ENCODE results near the gene ASCL5.

The ASCL5 gene

DNA sequence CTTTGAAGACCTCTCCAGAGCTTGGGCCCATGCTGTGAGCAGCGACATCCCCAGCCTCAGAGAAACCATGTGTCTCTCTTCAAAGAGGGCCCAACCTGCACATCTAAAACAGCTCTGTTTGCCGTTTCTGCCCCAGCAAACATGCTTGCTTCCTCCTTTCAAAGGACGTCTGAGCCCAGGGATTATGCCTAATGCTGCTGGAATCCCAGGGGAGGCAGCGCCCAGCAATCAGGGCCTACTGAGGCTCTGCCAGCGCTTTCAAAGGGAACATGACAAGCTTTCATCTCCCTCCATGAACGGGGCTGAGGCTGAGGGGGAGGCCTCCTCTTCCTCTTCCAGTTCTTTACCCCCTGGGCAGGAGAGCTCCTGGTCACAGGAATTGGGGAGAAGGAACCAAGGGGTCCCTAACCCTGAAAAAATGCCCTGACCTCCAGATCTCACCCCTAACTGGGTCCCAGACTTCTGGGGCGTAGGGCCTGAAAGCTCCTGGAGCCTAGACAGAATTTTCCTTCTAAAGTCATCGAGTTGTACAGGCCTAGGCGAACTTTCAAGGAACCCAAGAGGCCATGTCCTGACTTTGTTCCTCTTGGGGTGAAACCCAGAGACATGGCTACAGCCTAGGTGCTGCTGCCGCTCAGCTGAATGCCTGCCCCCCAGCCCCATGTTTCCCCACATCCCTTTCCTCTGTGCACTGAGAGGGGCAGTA, 13.4 kb upstream of the ASCL5 start:
- peaks cover 56 to 84% (median 78%) of the 10 kb centered on the region in 10 experiments for H3K4me1 ChIP-seq
- H3K36me3 ChIP-seq: peaks cover 34 to 51% (median 43%) of the 10 kb centered on the region in 11 experiments
- no peaks in the 10 kb centered on the region for H3K9me3 ChIP-seq (replicated peaks in 1 of 11)
- no peak for TF ChIP-seq Cebpa-rat (IDR thresholded peaks at IDR 0.05)
- H3K9ac ChIP-seq: peak overlapping the region in 9 of 11 experiments; percentile 9 to 75 (median 45); a peak in 15 of 22 replicates
- H3K27ac ChIP-seq: peak overlapping the region in 9 of 11 experiments; percentile 9 to 73 (median 39); a peak in 15 of 22 replicates
- no peaks in the 10 kb centered on the region for H3K27me3 ChIP-seq
- peak overlapping the region; percentile 67 to 96 (median 87) for H3K4me2 ChIP-seq
- peaks cover 0 to 97% (median 54%) of the 10 kb centered on the region in 11 experiments; a peak in 16 of 22 replicates for H4K20me1 ChIP-seq
- peak overlapping the region in 3 of 10 experiments; percentile 30 to 42 (median 31); a peak in 2 of 20 replicates for H3K4me3 ChIP-seq

GRCh38 chr1:201139756-201140155, 12.8 kb upstream of the ASCL5 start:
- peak overlapping the region; percentile 67 to 96 (median 87) for H3K4me2 ChIP-seq
- H3K27me3 ChIP-seq: no peaks in the 10 kb centered on the region
- TF ChIP-seq Cebpa-rat (IDR thresholded peaks at IDR 0.05): no peak
- peaks cover 0 to 97% (median 57%) of the 10 kb centered on the region in 11 experiments; a peak in 16 of 22 replicates for H4K20me1 ChIP-seq
- H3K27ac ChIP-seq: peak overlapping the region in 7 of 11 experiments; percentile 32 to 73 (median 66); a peak in 15 of 22 replicates
- H3K4me3 ChIP-seq: peak overlapping the region in 4 of 10 experiments; percentile 1 to 42 (median 30); a peak in 6 of 20 replicates
- H3K9me3 ChIP-seq (replicated peaks in 1 of 11): no peaks in the 10 kb centered on the region
- peak overlapping the region in 8 of 11 experiments; percentile 9 to 75 (median 52); a peak in 15 of 22 replicates for H3K9ac ChIP-seq
- H3K4me1 ChIP-seq: peaks cover 56 to 89% (median 83%) of the 10 kb centered on the region in 10 experiments
- peaks cover 28 to 51% (median 43%) of the 10 kb centered on the region in 11 experiments for H3K36me3 ChIP-seq

- Histone ChIP-seq H3K4me2 (peak overlapping the region; percentile 67 to 96 (median 87)), H3K27ac (peak overlapping the region in 5 of 11 experiments; percentile 32 to 73 (median 71); a peak in 10 of 22 replicates), H3K4me3 (peak overlapping the region in 3 of 10 experiments; percentile 30 to 42 (median 31); a peak in 5 of 20 replicates), H3K9ac (peak overlapping the region in 7 of 11 experiments; percentile 9 to 75 (median 58); a peak in 9 of 22 replicates), H3K36me3 (peaks cover 23 to 51% (median 43%) of the 10 kb centered on the region in 11 experiments), H3K9me3 (replicated peaks in 1 of 11) (no peaks in the 10 kb centered on the region), H4K20me1 (peaks cover 0 to 96% (median 57%) of the 10 kb centered on the region in 11 experiments; a peak in 16 of 22 replicates), H3K4me1 (peaks cover 56 to 93% (median 86%) of the 10 kb centered on the region in 10 experiments), H3K27me3 (no peaks in the 10 kb centered on the region)
- no peak for TF ChIP-seq Cebpa-rat (IDR thresholded peaks at IDR 0.05)
These were observed 12.3 kb upstream of the ASCL5 start for GRCh38 chr1:201139306-201139705.

- peak overlapping the region in 4 of 11 experiments; percentile 58 to 75 (median 66); a peak in 7 of 22 replicates for H3K9ac ChIP-seq
- peak overlapping the region in 2 of 10 experiments; percentile 3 to 25; a peak in 2 of 20 replicates for H3K4me3 ChIP-seq
- H3K4me2 ChIP-seq: peak overlapping the region; percentile 67 to 96 (median 87)
- no peaks in the 10 kb centered on the region for H3K27me3 ChIP-seq
- H3K9me3 ChIP-seq (replicated peaks in 1 of 11): no peaks in the 10 kb centered on the region
- peaks cover 0 to 86% (median 57%) of the 10 kb centered on the region in 11 experiments; a peak in 16 of 22 replicates for H4K20me1 ChIP-seq
- H3K4me1 ChIP-seq: peaks cover 56 to 98% (median 88%) of the 10 kb centered on the region in 10 experiments
- H3K27ac ChIP-seq: peak overlapping the region in 5 of 11 experiments; percentile 1 to 73 (median 71); a peak in 8 of 22 replicates
- no peak for TF ChIP-seq Cebpa-rat (IDR thresholded peaks at IDR 0.05)
- H3K36me3 ChIP-seq: peaks cover 18 to 51% (median 38%) of the 10 kb centered on the region in 11 experiments
These were observed 11.4 kb upstream of the ASCL5 start for GRCh38 chr1:201138311-201138840.

DNA sequence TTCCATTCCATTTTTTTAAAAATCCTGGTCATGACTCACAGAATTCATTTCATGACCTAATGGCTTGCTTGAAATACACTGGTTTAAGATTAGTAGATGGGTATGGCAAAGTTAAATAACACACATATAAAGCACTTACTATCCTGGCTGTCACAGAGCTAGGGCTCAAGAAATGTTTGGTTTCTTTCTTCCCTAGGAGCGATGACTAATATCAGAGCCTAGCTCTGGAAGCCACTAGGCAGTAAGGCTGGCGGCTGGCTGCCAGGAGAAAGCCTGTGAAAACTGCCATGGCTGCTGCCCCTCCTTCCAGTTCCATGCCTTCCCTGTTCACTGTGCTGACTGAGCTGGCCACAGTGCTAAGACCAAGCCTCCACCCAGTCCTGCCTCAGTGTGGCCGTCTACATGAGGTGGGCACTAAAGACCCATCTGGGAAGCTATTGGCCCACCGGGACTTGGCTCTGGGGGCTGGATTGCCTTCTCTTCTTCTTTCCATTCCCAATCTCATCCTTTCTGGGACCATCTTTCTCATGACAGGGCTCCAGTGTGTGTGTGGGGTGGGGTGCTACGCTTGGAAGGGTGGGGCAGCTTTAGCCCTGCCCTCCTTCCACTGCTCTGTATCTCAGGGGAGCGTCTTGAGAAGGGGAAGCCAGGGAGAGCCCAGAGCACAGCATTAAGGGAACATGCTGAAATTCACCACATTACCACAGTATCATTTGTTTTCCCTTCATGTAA, 10.8 kb upstream of the ASCL5 start:
- peak overlapping the region in 6 of 11 experiments; percentile 23 to 73 (median 52); a peak in 5 of 22 replicates for H3K27ac ChIP-seq

DNA sequence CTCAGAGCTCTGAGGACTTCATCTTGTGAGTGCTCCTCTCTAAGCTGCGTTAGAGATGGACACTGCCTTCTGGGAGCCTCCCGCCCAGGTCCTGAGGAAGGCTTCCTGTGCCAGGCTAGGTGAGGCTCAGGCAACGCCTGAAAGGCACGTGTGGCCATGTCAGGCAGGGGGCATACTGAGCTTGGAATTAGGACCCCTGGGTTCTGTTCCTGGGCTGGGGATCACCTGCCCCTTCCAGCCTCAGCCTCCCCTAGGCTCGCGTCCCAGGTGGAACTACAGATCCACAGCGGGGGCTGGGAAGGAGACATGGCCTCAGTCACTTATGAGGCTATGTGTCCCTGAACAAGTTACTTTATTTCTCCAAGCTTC, 10.0 kb upstream of the ASCL5 start:
- Histone ChIP-seq H4K20me1 (peaks cover 0 to 75% (median 54%) of the 10 kb centered on the region in 11 experiments; a peak in 16 of 22 replicates), H3K27ac (peak overlapping the region in 4 of 11 experiments; percentile 1 to 51 (median 22); a peak in 7 of 22 replicates), H3K9ac (peak overlapping the region in 4 of 11 experiments; percentile 29 to 60 (median 34); a peak in 6 of 22 replicates), H3K9me3 (replicated peaks in 1 of 11) (no peaks in the 10 kb centered on the region), H3K36me3 (peaks cover 4 to 41% (median 25%) of the 10 kb centered on the region in 11 experiments; a peak in 20 of 22 replicates), H3K4me2 (peak overlapping the region; percentile 43 to 96 (median 87)), H3K4me1 (peaks cover 56 to 99% (median 85%) of the 10 kb centered on the region in 10 experiments), H3K27me3 (no peaks in the 10 kb centered on the region), H3K4me3 (no peak overlapping the region)
- no peak for TF ChIP-seq Cebpa-rat (IDR thresholded peaks at IDR 0.05)

More for the DNA sequence above, 10.8 kb upstream of the ASCL5 start:
- H4K20me1 ChIP-seq: peaks cover 0 to 80% (median 57%) of the 10 kb centered on the region in 11 experiments; a peak in 16 of 22 replicates
- H3K4me3 ChIP-seq: peak overlapping the region in 1 of 10 experiments; percentile 3; a peak in 2 of 20 replicates
- H3K4me1 ChIP-seq: peaks cover 56 to 99% (median 89%) of the 10 kb centered on the region in 10 experiments
- H3K27me3 ChIP-seq: no peaks in the 10 kb centered on the region
- H3K9me3 ChIP-seq (replicated peaks in 1 of 11): no peaks in the 10 kb centered on the region
- peak overlapping the region in 4 of 11 experiments; percentile 5 to 75 (median 61); a peak in 6 of 22 replicates for H3K9ac ChIP-seq
- peaks cover 12 to 45% (median 31%) of the 10 kb centered on the region in 11 experiments for H3K36me3 ChIP-seq
- no peak for TF ChIP-seq Cebpa-rat (IDR thresholded peaks at IDR 0.05)
- H3K4me2 ChIP-seq: peak overlapping the region; percentile 67 to 96 (median 87)

GRCh38 chr1:201136355-201137023, 9.5 kb upstream of the ASCL5 start:
- H3K4me3 ChIP-seq: no peak overlapping the region; a peak in 2 of 20 replicates
- peaks cover 56 to 99% (median 85%) of the 10 kb centered on the region in 10 experiments for H3K4me1 ChIP-seq
- TF ChIP-seq Cebpa-rat (IDR thresholded peaks at IDR 0.05): no peak
- H3K9ac ChIP-seq: peak overlapping the region in 4 of 11 experiments; percentile 29 to 60 (median 34); a peak in 7 of 22 replicates
- peak overlapping the region in 5 of 11 experiments; percentile 1 to 51 (median 17); a peak in 7 of 22 replicates for H3K27ac ChIP-seq
- H3K27me3 ChIP-seq: no peaks in the 10 kb centered on the region
- H3K36me3 ChIP-seq: peaks cover 4 to 37% (median 20%) of the 10 kb centered on the region in 11 experiments; a peak in 20 of 22 replicates
- H3K9me3 ChIP-seq (replicated peaks in 1 of 11): no peaks in the 10 kb centered on the region
- H3K4me2 ChIP-seq: peak overlapping the region; percentile 43 to 96 (median 87)
- peaks cover 0 to 72% (median 50%) of the 10 kb centered on the region in 11 experiments; a peak in 16 of 22 replicates for H4K20me1 ChIP-seq

All from BLaER1 treated with 17β-estradiol and CSF1 and Interleukin-3, amounts not matched to agents 10 nM and 100 nM (cell line).